ENCODE results near the gene SAFB.
"Not testable (repeated sequence)": the region's sequence is repeated elsewhere in the genome, so short reads cannot be mapped to it uniquely, and the experiment has no call there.

SAFB gene

GRCh38 chr19:5700455-5701092, 77.7 kb downstream of the SAFB start:
- Histone ChIP-seq H3K27ac (no peak overlapping the region), H3K27me3 (no peaks in the 10 kb centered on the region), H3K4me1 (ENCODE audit: control insufficient read depth in 1 of 2, insufficient read depth in 1 of 2, low read depth in 1 of 2, low read length in 1 of 2) (no peaks in the 10 kb centered on the region), H3K9me3 (no peaks in the 10 kb centered on the region), H3K36me3 (peaks cover 68% of the 10 kb centered on the region), H3K4me3 (ENCODE audit: low read depth in 1 of 2, low read length in 1 of 2) (no peak overlapping the region)
- TF ChIP-seq CTCF (IDR thresholded peaks at IDR 0.05), result no peak

GRCh38 chr19:5702053-5702410, 79.1 kb downstream of the SAFB start:
- peaks cover 68% of the 10 kb centered on the region for H3K36me3 ChIP-seq
- not testable (repeated sequence) for H3K9me3 ChIP-seq; H3K27me3 ChIP-seq; H3K4me1 ChIP-seq (ENCODE audit: control insufficient read depth in 1 of 2, insufficient read depth in 1 of 2, low read depth in 1 of 2, low read length in 1 of 2); H3K27ac ChIP-seq; H3K4me3 ChIP-seq (ENCODE audit: low read depth in 1 of 2, low read length in 1 of 2)

GRCh38 chr19:5703819-5704818, 81.2 kb downstream of the SAFB start:
- no peaks in the 10 kb centered on the region for H3K9me3 ChIP-seq
- H3K27ac ChIP-seq, result no peak overlapping the region
- H3K36me3 ChIP-seq, result peaks cover 66% of the 10 kb centered on the region
- no peaks in the 10 kb centered on the region for H3K27me3 ChIP-seq
- no peak for TF ChIP-seq CTCF (IDR thresholded peaks at IDR 0.05)
- H3K4me1 ChIP-seq (ENCODE audit: control insufficient read depth in 1 of 2, insufficient read depth in 1 of 2, low read depth in 1 of 2, low read length in 1 of 2), result no peaks in the 10 kb centered on the region
- H3K4me3 ChIP-seq (ENCODE audit: low read depth in 1 of 2, low read length in 1 of 2), result no peak overlapping the region

GRCh38 chr19:5705552-5705951, 82.7 kb downstream of the SAFB start:
- Histone ChIP-seq H3K9me3 (no peaks in the 10 kb centered on the region), H3K27me3 (no peaks in the 10 kb centered on the region), H3K4me1 (ENCODE audit: control insufficient read depth in 1 of 2, insufficient read depth in 1 of 2, low read depth in 1 of 2, low read length in 1 of 2) (no peaks in the 10 kb centered on the region), H3K4me3 (ENCODE audit: low read depth in 1 of 2, low read length in 1 of 2) (no peak overlapping the region), H3K27ac (no peak overlapping the region), H3K36me3 (peaks cover 58% of the 10 kb centered on the region)
- no peak for TF ChIP-seq CTCF (IDR thresholded peaks at IDR 0.05)

GRCh38 chr19:5706876-5707573, 84.1 kb downstream of the SAFB start:
- H3K4me3 ChIP-seq (ENCODE audit: low read depth in 1 of 2, low read length in 1 of 2), result no peak overlapping the region
- H3K4me1 ChIP-seq (ENCODE audit: control insufficient read depth in 1 of 2, insufficient read depth in 1 of 2, low read depth in 1 of 2, low read length in 1 of 2), result no peaks in the 10 kb centered on the region
- H3K36me3 ChIP-seq, result peaks cover 69% of the 10 kb centered on the region
- no peak overlapping the region for H3K27ac ChIP-seq
- no peak for TF ChIP-seq CTCF (IDR thresholded peaks at IDR 0.05)
- H3K27me3 ChIP-seq, result no peaks in the 10 kb centered on the region
- H3K9me3 ChIP-seq, result no peaks in the 10 kb centered on the region

Data from neutrophil (primary cell).